GM12801 (cell line): ENCODE data around the gene COL23A1.

Experiments
- CTCF ChIP-seq: IDR thresholded peaks from one replicate; pipeline ENCODE4 v1.5.1; 2011; ENCODE audit warnings: control low read depth; ENCODE audit not compliant: insufficient read length; ENCODE audit errors: extremely low read depth

Gene COL23A1

GRCh38 chr5:178351221-178352034 lies 238.8 kb downstream of the COL23A1 start:
- no peak for TF ChIP-seq CTCF

- TF ChIP-seq CTCF = no peak
Observed at GRCh38 chr5:178350361-178351220, 239.6 kb downstream of the COL23A1 start.

GRCh38 chr5:178349625-178350353 lies 240.4 kb downstream of the COL23A1 start:
- no peak for TF ChIP-seq CTCF

GRCh38 chr5:178349075-178349511 lies 241.1 kb downstream of the COL23A1 start:
- no peak for TF ChIP-seq CTCF

GRCh38 chr5:178348356-178349074 lies 241.7 kb downstream of the COL23A1 start:
- TF ChIP-seq CTCF = no peak

- no peak for TF ChIP-seq CTCF
Observed at GRCh38 chr5:178347956-178348355, 242.2 kb downstream of the COL23A1 start.
